ENCODE data around the gene LST1. TPM values are rescaled to one million over a fixed set of nuclear protein-coding genes. Genes with fewer than 3 reads are reported as not detected.

The LST1 gene
- polyA plus RNA-seq, 3 donors = 3.1 to 41.1 (median 32.1) TPM

GRCh38 chr6:31609519-31610406 is 23.7 kb downstream of the LST1 start:
- WGBS, 3 donors = 74% methylated on average over 8 of the region's 8 CpGs
- no peak overlapping the region for H3K27ac ChIP-seq (ENCODE audit: low read depth, low read length)

DNA sequence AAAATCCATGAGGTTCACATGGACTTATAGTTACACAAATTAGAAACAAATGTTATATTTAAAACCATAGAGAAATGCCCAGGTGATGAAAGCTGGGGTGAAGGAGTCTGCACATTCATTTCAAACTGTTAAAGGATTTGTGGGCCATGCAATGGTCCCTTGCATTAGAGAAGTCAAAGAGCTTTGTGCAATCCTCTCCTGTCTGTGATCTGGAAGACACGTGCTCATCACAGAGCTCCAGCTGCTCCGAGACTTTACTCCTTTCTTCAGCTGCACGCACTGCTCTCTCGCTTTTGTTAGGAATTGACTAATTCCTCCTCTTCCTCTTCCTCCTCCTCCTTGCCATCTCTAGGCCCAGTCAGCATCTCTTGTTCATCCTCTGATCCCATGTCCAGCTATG is 24.9 kb downstream of the LST1 start:
- H3K27ac ChIP-seq (ENCODE audit: low read depth, low read length) = no peak overlapping the region
- WGBS, 3 donors = 57 to 83% (median 75%) methylated on average over 4 of the region's 4 CpGs

DNA sequence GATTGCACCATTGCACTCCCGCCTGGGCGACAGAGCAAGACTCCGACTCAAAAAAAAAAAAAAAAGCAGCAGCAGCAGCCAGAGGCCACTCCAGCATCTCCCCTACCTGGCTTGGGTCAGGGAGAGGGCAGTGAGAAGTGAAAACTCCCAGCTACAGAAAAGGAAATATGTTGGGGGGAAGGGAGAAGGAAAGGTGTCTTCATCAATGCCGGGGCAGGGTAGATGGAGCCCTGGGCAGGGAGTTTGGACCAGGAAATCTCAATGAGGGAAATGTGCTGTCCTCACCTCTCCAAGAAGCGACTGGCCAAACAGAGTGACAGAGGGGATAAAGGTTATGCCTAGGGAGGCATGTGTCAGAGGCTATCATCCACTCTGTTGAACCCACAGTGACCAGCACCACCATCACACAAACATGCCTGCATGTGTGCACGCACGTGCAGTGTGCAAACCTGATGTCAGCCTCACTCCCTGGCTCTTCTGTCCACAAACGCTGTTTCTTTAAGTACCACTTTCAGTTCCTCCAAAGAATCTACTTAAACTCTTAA is 28.1 kb downstream of the LST1 start:
- 51 to 87% (median 60%) methylated on average over 8 of the region's 8 CpGs for WGBS, 3 donors

DNA sequence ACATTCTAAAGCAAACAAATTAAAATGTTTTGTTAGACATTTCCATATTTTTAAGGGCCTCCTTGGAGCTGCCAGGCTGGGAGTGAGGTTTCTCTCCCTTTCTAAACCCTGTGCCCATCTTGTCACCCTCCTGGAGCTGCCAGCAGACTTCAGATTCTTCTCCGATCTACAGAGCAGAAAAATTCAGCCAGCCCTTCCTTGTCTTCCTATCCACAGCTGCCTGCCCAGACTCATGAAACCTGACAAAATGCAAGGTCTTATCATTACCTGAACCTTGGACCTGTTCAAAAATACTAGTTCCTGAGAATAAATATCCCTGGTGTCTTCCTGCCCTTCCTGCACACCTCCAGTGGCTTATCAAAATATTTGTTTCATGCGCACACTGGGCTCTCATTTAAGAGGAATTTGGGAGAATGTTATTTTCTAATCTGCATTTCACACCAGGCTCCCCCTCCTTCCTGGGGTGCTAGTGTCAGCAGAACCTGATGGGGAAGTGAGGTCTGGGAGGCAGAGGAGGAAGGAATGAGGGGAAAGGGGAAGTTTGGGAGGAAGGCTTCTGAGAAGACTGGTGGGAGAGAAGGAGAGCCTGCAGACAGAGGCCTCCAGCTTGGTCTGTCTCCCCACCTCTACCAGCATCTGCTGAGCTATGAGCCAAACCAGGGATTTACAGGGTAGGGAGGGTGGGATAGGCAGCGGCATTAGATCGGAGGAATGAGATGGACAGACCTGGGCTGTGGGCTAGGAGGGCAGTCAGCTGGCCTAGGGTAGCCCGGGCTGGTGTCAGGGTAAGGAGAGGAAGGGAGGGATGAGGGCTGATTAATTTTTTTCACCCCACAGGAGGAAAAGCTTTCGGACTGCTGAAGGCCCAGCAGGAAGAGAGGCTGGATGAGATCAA is 28.9 kb downstream of the LST1 start, which contains the start of gene AIF1:
Gene AIF1, plus strand, starts transcription at position 551 of the 895 bp plus-strand sequence. Its CDS starts 96 bp downstream, at position 647.
- no peak within 1 kb of the TSS for H3K27ac ChIP-seq (ENCODE audit: low read depth, low read length)
- WGBS, 3 donors = 37 to 74% (median 47%) methylated on average over 6 of the region's 6 CpGs

More for the DNA sequence above, 28.1 kb downstream of the LST1 start:
- H3K27ac ChIP-seq (ENCODE audit: low read depth, low read length) = no peak overlapping the region

- H3K27ac ChIP-seq (ENCODE audit: low read depth, low read length) = no peak overlapping the region
These were observed 29.7 kb downstream of the LST1 start for GRCh38 chr6:31615748-31616147.

DNA sequence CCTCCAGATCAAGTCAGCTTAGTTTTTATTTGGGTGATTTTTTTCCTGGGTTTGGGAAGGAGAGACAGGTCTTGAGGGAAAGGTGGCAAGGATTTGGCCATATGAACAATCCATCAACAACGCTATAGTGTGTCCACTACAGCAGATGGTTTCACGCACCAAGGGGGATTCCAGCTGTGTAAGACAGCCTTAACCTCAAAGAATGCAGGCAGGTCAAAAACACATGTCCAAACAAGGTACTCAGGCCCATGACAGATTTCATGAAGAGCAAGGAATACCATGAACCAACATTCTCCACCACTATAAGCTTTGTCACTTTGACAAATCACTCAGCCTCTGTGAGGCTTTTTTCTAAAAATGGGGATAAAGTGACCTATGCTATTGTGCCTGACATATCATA is 30.9 kb downstream of the LST1 start:
- 77 to 86% (median 80%) methylated on average over 2 of the region's 2 CpGs for WGBS, 3 donors
- no peak overlapping the region for H3K27ac ChIP-seq (ENCODE audit: low read depth, low read length)

More at GRCh38 chr6:31615748-31616147, 29.7 kb downstream of the LST1 start:
- 36 to 64% (median 45%) methylated on average over 7 of the region's 7 CpGs for WGBS, 3 donors

GRCh38 chr6:31619805-31620585 is 33.9 kb downstream of the LST1 start:
- peak overlapping the region; percentile 75 for H3K27ac ChIP-seq (ENCODE audit: low read depth, low read length)
- WGBS, 3 donors = 0 to 1% (median 0%) methylated on average over 50 of the region's 50 CpGs

GRCh38 chr6:31620586-31621319 is 34.7 kb downstream of the LST1 start, which contains the start of gene PRRC2A:
Gene PRRC2A (plus strand): TSS chr6:31620715. CDS start chr6:31622790, 2,075 bp downstream.
- WGBS, 3 donors = 0 to 1% (median 1%) methylated on average over 43 to 60 of the region's 67 CpGs
- H3K27ac ChIP-seq (ENCODE audit: low read depth, low read length) = peak within 1 kb of the TSS; percentile 86

- H3K27ac ChIP-seq (ENCODE audit: low read depth, low read length) = peak overlapping the region; percentile 86
- WGBS, 3 donors = 9 to 15% (median 14%) methylated on average over 15 of the region's 15 CpGs
These were observed 35.4 kb downstream of the LST1 start for GRCh38 chr6:31621320-31621939.

- 31 to 40% (median 39%) methylated on average over 4 of the region's 4 CpGs for WGBS, 3 donors
- H3K27ac ChIP-seq (ENCODE audit: low read depth, low read length) = no peak overlapping the region
These were observed 35.9 kb downstream of the LST1 start for GRCh38 chr6:31621991-31622390.

- 43 to 57% (median 55%) methylated on average over 10 of the region's 10 CpGs for WGBS, 3 donors
- H3K27ac ChIP-seq (ENCODE audit: low read depth, low read length) = no peak overlapping the region
These were observed 36.6 kb downstream of the LST1 start for GRCh38 chr6:31622684-31623091.

DNA sequence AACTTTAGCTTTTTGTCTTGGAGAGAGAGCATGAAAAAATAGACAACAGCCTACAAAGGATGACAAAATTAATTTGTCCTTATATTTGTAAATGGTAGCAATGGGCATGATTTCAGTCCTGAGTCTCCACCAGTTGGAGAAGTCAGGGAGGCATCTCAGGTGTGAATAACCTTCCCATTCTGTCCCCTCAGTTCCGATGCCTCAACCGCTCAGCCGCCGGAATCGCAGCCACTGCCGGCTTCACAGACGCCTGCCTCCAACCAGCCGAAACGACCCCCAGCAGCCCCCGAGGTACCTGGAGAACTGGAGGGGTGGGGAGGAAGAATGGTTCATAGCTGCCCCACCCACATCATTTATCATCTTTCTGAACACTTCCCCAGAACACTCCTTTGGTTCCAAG is 38.0 kb downstream of the LST1 start:
- H3K27ac ChIP-seq (ENCODE audit: low read depth, low read length) = no peak overlapping the region
- WGBS, 3 donors = 88 to 90% (median 89%) methylated on average over 10 of the region's 10 CpGs

DNA sequence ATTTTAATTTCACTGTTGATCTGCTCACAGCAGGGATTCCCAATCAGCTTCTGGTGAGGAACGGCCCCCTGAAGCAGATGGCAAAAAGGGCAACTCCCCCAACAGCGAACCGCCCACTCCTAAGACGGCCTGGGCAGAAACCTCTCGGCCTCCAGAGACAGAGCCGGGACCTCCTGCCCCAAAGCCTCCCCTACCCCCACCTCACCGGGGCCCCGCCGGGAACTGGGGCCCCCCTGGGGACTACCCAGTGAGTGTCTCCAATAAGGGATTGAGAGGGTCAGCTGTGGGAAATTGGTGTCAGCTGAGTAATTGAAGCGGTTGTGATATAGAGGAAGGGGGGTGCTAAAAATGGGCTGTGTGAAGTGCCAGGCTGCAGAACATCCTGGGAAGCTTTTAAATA is 40.9 kb downstream of the LST1 start:
- WGBS, 3 donors = 87 to 93% (median 88%) methylated on average over 10 of the region's 10 CpGs
- H3K27ac ChIP-seq (ENCODE audit: low read depth, low read length) = no peak overlapping the region

GRCh38 chr6:31627690-31628287 is 41.7 kb downstream of the LST1 start:
- 94 to 98% (median 98%) methylated on average over 19 of the region's 19 CpGs for WGBS, 3 donors

GRCh38 chr6:31629014-31629413 is 42.9 kb downstream of the LST1 start:
- H3K27ac ChIP-seq (ENCODE audit: low read depth, low read length) = no peak overlapping the region
- WGBS, 3 donors = 91 to 93% (median 92%) methylated on average over 7 of the region's 7 CpGs

More at GRCh38 chr6:31627690-31628287, 41.7 kb downstream of the LST1 start:
- H3K27ac ChIP-seq (ENCODE audit: low read depth, low read length) = no peak overlapping the region

DNA sequence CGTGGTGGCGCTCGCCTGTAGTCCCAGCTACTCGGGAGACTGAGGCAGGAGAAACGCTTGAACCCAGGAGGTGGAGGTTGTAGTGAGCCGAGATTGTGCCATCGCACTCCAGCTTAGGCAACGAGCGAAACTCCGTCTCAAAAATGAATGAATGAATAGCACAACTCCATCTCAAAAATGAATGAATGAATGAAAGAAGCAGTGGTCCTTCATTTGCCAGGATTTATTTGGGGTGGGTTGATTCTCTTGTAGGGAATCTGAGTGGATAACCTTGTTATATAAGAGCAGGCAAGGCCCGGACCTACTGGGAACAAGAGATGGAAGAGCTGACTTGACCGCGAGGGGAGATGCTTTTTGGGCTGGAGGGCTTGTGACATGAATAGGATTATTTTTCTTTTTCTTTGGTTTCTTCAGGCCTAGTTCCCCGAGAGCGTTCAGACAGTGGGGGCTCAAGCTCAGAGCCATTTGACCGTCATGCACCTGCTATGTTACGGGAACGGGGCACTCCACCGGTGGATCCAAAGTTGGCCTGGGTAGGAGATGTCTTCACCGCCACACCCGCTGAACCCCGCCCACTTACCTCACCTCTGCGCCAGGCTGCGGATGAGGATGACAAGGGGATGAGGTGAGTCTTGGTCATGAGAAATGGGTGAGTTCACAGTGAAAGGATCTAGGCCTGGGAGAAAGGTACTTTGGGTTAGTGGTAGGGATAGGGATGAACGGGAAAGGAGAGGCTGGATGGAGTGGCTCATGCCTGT is 44.3 kb downstream of the LST1 start:
- no peak overlapping the region for H3K27ac ChIP-seq (ENCODE audit: low read depth, low read length)
- WGBS, 3 donors = 90 to 93% (median 92%) methylated on average over 25 of the region's 25 CpGs
